Transverse colon (tissue), 4 donors: ENCODE results near the gene SFT2D2. TPM values are rescaled to one million over a fixed set of nuclear protein-coding genes. Genes with fewer than 3 reads are reported as not detected.

Experiments
- DNase-seq: peaks from one replicate; pipeline ENCODE4 v3.0.0-alpha.2; 2019
- H3K27ac ChIP-seq, 4 donors: fragments of 200-600 bp; sonication (generic); 2 replicates each; pipeline ENCODE4 v1.5.1; 2016 to 2018; ENCODE audit warnings: inconsistent platforms in 4 of 4
- H3K27me3 ChIP-seq: fragments of 200-600 bp; sonication (generic); 2 replicates; pipeline ENCODE4 v1.5.1; 2017; ENCODE audit warnings: inconsistent platforms
- H3K36me3 ChIP-seq, 4 donors: fragments of 200-600 bp; sonication (generic); 2 replicates each; pipeline ENCODE4 v1.5.1; 2017 to 2019; ENCODE audit warnings: inconsistent platforms in 4 of 4
- H3K4me1 ChIP-seq, 4 donors: fragments of 200-600 bp; sonication (generic); 2 replicates each; pipeline ENCODE4 v1.5.1; 2017 to 2020; ENCODE audit warnings: inconsistent platforms in 4 of 4
- H3K4me3 ChIP-seq, 4 donors: fragments of 200-600 bp; sonication (generic); 1 replicate in 1 of 4; 2 replicates in 3 of 4; pipeline versions ENCODE4 v1.5.1 to v1.6.1; 2017 to 2019; ENCODE audit warnings: inconsistent platforms in 4 of 4
- H3K9me3 ChIP-seq, 2 donors: fragments of 200-600 bp; sonication (generic); 2 replicates each; pipeline ENCODE4 v1.5.1; 2017 to 2019; ENCODE audit warnings: inconsistent platforms in 2 of 2
- EP300 ChIP-seq: sonication (generic); formaldehyde crosslinking; IDR thresholded peaks from one replicate; pipeline ENCODE4 v1.6.1; 2017; ENCODE audit warnings: antibody characterized with exemption, low read depth
- POLR2A ChIP-seq: fragments of 450-650 bp; IDR thresholded peaks from one replicate; pipeline ENCODE4 v1.6.1; 2016; ENCODE audit warnings: antibody characterized with exemption, mild to moderate bottlenecking, moderate library complexity
- POLR2AphosphoS5 ChIP-seq, 3 donors: sonication (generic); formaldehyde crosslinking; IDR thresholded peaks; one replicate each; pipeline ENCODE4 v1.6.1; 2016; ENCODE audit warnings: antibody characterized with exemption in 3 of 3
- WGBS, 2 donors: methylation state at CpG; one replicate each; pipeline ENCODE4 v1.1.5; 2018; ENCODE audit warnings: low coverage in 1 of 2; 5-methylcytosine and 5-hydroxymethylcytosine counted together
- in situ Hi-C, 4 donors: fragments of 200-750 bp; cut with MboI; loops; one replicate each; pipeline versions ENCODE4 v1.15.0 to v1.15.1; 2017; ENCODE audit warnings: low sequenced_read_pairs in 3 of 4, low pct_ligation_motif_present in 1 of 4, low pct_unique_long_range_greater_than_20kb in 1 of 4
- intact Hi-C: fragments of 100-400 bp; cut with DNase I; formaldehyde crosslinking; loops from one replicate; pipeline ENCODE4 v1.15.1; 2023; ENCODE audit warnings: low total_unique reads
- total RNA-seq, 4 donors: library from RNA; depleted of rRNA; stranded (reverse); fragments of >200 nt; gene quantifications; one replicate each; pipeline ENCODE4 v1.1.0, GENCODE V29; 2016
- TF ChIP-seq, protein P1 (sequence below), 5 experiments: fragments of 200-600 bp in 3 of 5; fragments of 450-650 bp in 2 of 5; sonication (generic) in 3 of 5; IDR thresholded peaks; 1 replicate in 2 of 5; 2 replicates in 3 of 5; pipeline ENCODE4 v1.5.1; 2016 to 2017; ENCODE audit warnings: antibody characterized with exemption in 5 of 5, inconsistent platforms in 3 of 5, mild to moderate bottlenecking in 2 of 5, moderate library complexity in 1 of 5

Gene SFT2D2
- total RNA-seq, 4 donors from 2014 or later, result 19.1 to 51.1 (median 38.2) TPM

DNA sequence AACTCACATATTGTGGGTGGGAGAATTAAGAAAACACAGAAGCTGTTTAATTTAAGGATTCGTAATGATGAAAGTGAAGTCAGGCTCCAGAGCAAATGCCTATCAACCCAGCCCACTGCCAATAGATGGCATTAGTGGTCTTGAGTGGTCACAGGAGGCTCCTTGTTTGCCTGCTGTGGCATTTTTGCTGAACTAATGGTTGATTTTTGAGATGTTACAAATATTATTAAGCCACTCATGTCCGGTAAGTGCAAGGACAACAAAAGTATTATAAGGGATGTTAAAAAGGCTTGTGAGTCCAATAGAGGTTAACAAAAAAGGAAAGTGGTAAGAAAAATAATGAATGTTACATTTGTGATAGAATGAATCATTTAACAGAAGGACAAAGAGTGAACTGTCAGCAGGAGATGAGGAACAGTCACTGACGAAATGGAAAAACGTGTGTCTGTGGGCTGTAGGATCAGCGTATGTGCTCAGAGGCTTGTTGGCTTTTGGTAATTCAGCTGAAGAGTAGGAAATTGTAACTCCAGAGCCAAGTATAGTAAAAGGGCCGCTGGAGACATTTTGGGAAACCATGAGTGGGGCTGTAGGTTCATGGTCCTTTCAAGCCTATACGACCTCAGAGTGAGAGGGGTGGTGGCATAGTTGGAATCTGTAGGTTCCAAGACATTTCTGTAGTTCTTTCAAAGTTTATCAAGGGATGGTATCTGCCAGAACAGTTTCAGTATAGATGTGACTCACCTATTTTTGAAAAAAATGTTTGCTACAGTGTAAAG lies 11.2 kb downstream of the SFT2D2 start:
- Histone ChIP-seq H3K27ac (peak overlapping the region in 1 of 4 donors; percentile 14), H3K27me3 (no peaks in the 10 kb centered on the region), H3K4me3 (no peak overlapping the region), H3K36me3 (peaks cover 0 to 49% (median 16%) of the 10 kb centered on the region in 4 donors), H3K9me3 (no peaks in the 10 kb centered on the region), H3K4me1 (peaks cover 0 to 11% (median 5%) of the 10 kb centered on the region in 4 donors)
- in situ Hi-C loops, result no loop called here
- TF ChIP-seq, protein P1, sequence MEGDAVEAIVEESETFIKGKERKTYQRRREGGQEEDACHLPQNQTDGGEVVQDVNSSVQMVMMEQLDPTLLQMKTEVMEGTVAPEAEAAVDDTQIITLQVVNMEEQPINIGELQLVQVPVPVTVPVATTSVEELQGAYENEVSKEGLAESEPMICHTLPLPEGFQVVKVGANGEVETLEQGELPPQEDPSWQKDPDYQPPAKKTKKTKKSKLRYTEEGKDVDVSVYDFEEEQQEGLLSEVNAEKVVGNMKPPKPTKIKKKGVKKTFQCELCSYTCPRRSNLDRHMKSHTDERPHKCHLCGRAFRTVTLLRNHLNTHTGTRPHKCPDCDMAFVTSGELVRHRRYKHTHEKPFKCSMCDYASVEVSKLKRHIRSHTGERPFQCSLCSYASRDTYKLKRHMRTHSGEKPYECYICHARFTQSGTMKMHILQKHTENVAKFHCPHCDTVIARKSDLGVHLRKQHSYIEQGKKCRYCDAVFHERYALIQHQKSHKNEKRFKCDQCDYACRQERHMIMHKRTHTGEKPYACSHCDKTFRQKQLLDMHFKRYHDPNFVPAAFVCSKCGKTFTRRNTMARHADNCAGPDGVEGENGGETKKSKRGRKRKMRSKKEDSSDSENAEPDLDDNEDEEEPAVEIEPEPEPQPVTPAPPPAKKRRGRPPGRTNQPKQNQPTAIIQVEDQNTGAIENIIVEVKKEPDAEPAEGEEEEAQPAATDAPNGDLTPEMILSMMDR (IDR thresholded peaks at IDR 0.05), result no peak
- TF ChIP-seq EP300 (no peak), POLR2A (no peak), POLR2AphosphoS5 (IDR thresholded peaks at IDR 0.05) (no peak)
- no peak for DNase-seq
- intact Hi-C loops, result no loop called here
- WGBS, 2 donors, result 79 to 87% methylated on average over 5 to 7 of the region's 7 CpGs

DNA sequence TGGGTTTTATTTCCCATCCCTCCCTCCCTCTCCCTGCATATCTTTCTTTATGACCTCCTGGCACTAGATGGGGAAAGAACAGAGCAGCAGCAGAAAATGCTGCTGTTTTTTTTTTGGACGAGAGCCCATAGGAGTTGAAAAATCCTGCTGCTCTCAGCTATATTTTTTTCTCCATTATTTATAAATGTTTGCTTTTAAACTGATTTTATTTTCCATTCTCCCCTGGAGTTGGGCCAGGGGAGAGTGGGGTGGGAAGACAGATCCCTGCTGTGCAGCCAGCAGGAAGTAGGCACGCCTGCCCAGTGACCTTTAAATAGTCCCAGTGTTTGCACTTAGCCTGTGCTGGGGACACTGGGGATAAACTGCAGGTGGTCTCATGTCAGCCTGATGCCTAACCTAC lies 17.4 kb downstream of the SFT2D2 start:
- WGBS, 2 donors, result 0 to 35% methylated on average over 1 to 2 of the region's 2 CpGs
- peaks cover 0 to 59% (median 6%) of the 10 kb centered on the region in 4 donors for H3K36me3 ChIP-seq
- no peaks in the 10 kb centered on the region for H3K9me3 ChIP-seq
- intact Hi-C loops (no loop called here), in situ Hi-C loops (no loop called here)
- H3K4me3 ChIP-seq, result no peak overlapping the region
- H3K27me3 ChIP-seq, result no peaks in the 10 kb centered on the region
- peak overlapping the region; percentile 50 to 83 (median 58) for H3K27ac ChIP-seq
- peaks cover 8 to 24% (median 18%) of the 10 kb centered on the region in 4 donors for H3K4me1 ChIP-seq
- DNase-seq, result no peak
- no peak for TF ChIP-seq EP300
- no peak for TF ChIP-seq POLR2AphosphoS5 (IDR thresholded peaks at IDR 0.05)
- no peak for TF ChIP-seq POLR2A
- TF ChIP-seq, protein P1 (IDR thresholded peaks at IDR 0.05), result no peak

DNA sequence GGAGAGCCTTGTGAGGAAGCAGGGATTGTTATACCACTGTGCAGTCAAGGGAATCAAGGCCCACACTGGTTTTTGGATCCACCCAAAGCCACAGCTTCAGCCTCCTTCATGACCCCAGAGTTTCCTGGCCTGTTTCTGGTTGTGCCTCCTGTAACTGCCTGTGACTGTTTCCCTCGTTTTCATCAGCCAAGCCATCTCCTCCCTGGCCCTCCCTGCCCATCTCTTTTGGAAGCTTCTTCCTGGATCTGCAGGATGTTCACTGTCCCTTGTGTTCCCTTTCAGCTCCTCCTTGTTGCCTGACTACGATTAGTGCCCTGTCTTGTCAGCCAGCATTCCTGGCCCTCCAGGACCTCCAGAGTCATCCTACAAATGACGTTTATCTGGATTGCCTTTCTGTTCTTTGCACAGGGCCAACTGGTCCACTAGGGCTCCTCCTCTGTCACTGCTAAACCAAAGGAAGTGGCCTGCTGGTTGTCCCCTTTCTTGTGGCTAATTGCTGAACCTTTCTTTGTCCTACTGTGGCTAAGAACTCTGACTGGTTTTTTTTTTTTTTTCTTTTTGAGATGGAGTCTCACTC lies 17.9 kb downstream of the SFT2D2 start:
- H3K4me3 ChIP-seq, result no peak overlapping the region
- DNase-seq, result no peak
- peaks cover 8 to 24% (median 18%) of the 10 kb centered on the region in 4 donors for H3K4me1 ChIP-seq
- no peaks in the 10 kb centered on the region for H3K9me3 ChIP-seq
- WGBS, 2 donors, result 29 to 33% methylated on average over 1 to 3 of the region's 3 CpGs
- no peaks in the 10 kb centered on the region for H3K27me3 ChIP-seq
- peak overlapping the region; percentile 50 to 83 (median 58) for H3K27ac ChIP-seq
- H3K36me3 ChIP-seq, result peaks cover 0 to 55% (median 3%) of the 10 kb centered on the region in 4 donors
- intact Hi-C loops, result no loop called here
- TF ChIP-seq POLR2AphosphoS5 (IDR thresholded peaks at IDR 0.05), result no peak
- no peak for TF ChIP-seq POLR2A
- TF ChIP-seq, protein P1 (IDR thresholded peaks at IDR 0.05), result no peak
- TF ChIP-seq EP300, result no peak
- in situ Hi-C loops, result no loop called here

DNA sequence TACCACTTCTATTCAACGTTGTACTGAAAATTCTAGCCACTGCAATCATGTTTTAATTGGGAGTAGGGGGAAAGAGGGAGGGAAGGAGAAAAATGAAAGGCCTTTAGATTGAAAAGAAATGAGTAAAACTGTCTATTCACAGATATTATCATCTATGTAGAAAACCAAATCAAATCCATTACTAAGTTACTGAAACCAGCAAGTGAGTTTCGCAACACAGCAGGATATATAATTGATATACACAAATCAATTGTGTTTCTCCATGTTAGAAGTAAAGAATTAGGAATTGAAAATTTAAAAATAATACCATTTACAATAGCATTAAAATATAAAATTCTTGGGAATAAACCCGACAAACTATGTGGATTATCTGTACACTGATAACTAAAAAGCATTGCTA lies 19.2 kb downstream of the SFT2D2 start:
- H3K27ac ChIP-seq, result no peak overlapping the region

More for the DNA sequence above, 19.2 kb downstream of the SFT2D2 start:
- TF ChIP-seq, protein P1 (IDR thresholded peaks at IDR 0.05), result no peak
- no peak for TF ChIP-seq POLR2A
- no peak for TF ChIP-seq EP300
- no peak for TF ChIP-seq POLR2AphosphoS5 (IDR thresholded peaks at IDR 0.05)
- Histone ChIP-seq H3K4me3 (no peak overlapping the region), H3K27me3 (no peaks in the 10 kb centered on the region), H3K4me1 (peaks cover 8 to 24% (median 18%) of the 10 kb centered on the region in 4 donors), H3K9me3 (no peaks in the 10 kb centered on the region), H3K36me3 (peaks cover 0 to 43% (median 2%) of the 10 kb centered on the region in 4 donors)
- no peak for DNase-seq
- in situ Hi-C loops, result no loop called here
- intact Hi-C loops, result no loop called here
- WGBS, 2 donors, result 93 to 100% methylated on average over 2 to 3 of the region's 3 CpGs
